Measurements from ENCODE around the gene BIRC7.

BIRC7 gene

GRCh38 chr20:63284544-63284949 is 48.8 kb downstream of the BIRC7 start:
- no peak for DNase-seq

DNA sequence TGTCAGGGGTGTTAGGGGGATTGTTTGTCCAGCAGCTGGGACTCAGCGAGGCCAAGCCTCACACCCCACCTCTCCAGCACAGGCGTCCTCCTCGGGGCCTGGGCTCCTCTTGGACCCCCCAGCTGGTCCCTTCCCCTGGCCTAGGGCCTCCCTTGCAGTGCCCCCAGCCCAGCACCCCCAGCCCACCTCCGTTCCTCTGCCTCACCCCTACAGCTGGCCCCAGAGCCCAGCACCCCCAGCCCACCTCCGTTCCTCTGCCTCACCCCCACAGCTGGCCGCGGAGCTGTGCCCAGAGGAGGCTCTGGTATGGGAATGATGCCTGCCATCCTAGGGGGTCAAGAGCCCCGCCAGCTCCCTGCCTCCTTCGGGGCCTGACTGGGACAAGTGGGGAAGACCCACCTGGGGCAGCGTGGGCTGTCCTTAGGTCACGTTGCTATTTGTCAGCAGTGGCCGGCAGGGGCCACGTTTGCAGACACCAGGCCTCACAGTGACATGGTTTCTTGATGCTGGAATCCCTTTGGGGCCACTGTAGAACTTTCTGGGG is 49.3 kb downstream of the BIRC7 start:
- DNase-seq = no peak

GRCh38 chr20:63285636-63286615 is 50.2 kb downstream of the BIRC7 start:
- no peak for DNase-seq

- no peak for DNase-seq
Observed at GRCh38 chr20:63286781-63287696, 51.3 kb downstream of the BIRC7 start.

DNA sequence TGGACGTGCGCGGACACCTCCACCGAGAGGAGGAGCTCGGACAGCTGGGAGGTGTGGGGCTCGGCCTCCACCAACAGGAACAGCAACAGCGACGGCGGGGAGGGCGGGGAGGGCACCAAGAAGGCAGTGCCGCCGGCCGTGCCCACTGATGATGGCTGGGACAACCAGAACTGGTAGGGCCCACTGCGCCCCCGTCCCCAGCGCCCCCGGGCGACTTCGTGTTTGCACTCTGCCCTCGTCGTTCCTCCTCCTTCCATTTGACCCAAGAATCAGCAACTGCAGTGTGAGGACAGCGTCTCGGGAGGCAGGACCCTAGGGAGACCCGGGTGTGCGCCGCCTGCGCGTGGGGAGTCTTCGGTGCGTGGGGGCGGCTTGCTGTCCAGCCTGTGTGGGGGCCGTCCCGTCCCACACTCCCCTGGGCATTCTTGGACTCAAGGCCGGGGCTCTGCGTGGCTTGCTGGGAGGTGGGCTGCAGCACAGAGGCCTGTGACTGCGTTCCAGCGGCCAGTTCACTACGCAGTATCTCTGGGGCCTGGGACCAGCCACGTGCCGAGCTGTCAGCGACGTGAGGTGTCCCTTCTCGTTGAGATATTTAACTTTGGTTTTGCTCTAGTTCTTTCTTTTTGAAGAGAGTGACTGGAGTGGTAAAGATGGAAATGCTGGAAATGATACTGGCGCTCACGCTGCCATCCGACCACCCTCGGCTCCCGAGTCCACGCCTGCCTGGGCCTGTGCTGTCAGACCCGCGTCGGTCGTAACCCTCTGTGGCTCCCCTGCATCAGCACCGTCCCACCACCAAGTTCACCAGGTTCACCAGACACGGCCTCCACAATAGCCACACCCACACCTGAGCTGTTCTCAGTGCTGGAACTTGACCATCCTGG is 52.2 kb downstream of the BIRC7 start:
- DNase-seq = no peak

GRCh38 chr20:63288581-63289251 is 53.0 kb downstream of the BIRC7 start:
- DNase-seq = no peak

- DNase-seq = no peak
Observed at GRCh38 chr20:63289311-63290135, 53.8 kb downstream of the BIRC7 start.
